ENCODE measurements around the gene ZNF236. TPM values are rescaled to one million over a fixed set of nuclear protein-coding genes. Genes with fewer than 3 reads are reported as not detected.

The ZNF236 gene
- total RNA-seq, 4 donors from 2014 or later = 13.4 to 38.0 (median 15.1) TPM

GRCh38 chr18:76875390-76876325 is 53.3 kb downstream of the ZNF236 start:
- no peak for TF ChIP-seq POLR2AphosphoS5 (IDR thresholded peaks at IDR 0.05)
- TF ChIP-seq POLR2A (IDR thresholded peaks at IDR 0.05) = no peak
- TF ChIP-seq EP300 (IDR thresholded peaks at IDR 0.05) = no peak
- TF ChIP-seq CTCF (IDR thresholded peaks at IDR 0.05) = peak in 1 of 2 donors; percentile 48
- Histone ChIP-seq H3K9me3 (no peaks in the 10 kb centered on the region), H3K4me3 (no peak overlapping the region), H3K4me1 (no peaks in the 10 kb centered on the region), H3K36me3 (peaks cover 54% of the 10 kb centered on the region), H3K27ac (no peak overlapping the region), H3K27me3 (no peaks in the 10 kb centered on the region)
- WGBS = 78% methylated on average over 14 of the region's 14 CpGs
- DNase-seq (ENCODE audit: low spot score in 2 of 2) = no peak

- peaks cover 67% of the 10 kb centered on the region for H3K36me3 ChIP-seq
- H3K27ac ChIP-seq = no peak overlapping the region
- H3K4me3 ChIP-seq = no peak overlapping the region
- no peaks in the 10 kb centered on the region for H3K27me3 ChIP-seq
- no peak for DNase-seq (ENCODE audit: low spot score in 2 of 2)
- 87% methylated on average over 5 of the region's 5 CpGs for WGBS
- H3K9me3 ChIP-seq = no peaks in the 10 kb centered on the region
- TF ChIP-seq POLR2AphosphoS5 (IDR thresholded peaks at IDR 0.05) = no peak
- H3K4me1 ChIP-seq = no peaks in the 10 kb centered on the region
Measured at GRCh38 chr18:76878426-76878825, 56.1 kb downstream of the ZNF236 start.

GRCh38 chr18:76880026-76880425 is 57.7 kb downstream of the ZNF236 start:
- WGBS = 97% methylated on average over 17 of the region's 17 CpGs
- Histone ChIP-seq H3K9me3 (no peaks in the 10 kb centered on the region), H3K27ac (no peak overlapping the region), H3K36me3 (peaks cover 66% of the 10 kb centered on the region), H3K4me1 (no peaks in the 10 kb centered on the region), H3K4me3 (no peak overlapping the region), H3K27me3 (no peaks in the 10 kb centered on the region)
- DNase-seq (ENCODE audit: low spot score in 2 of 2) = no peak
- TF ChIP-seq EP300 (IDR thresholded peaks at IDR 0.05) (no peak), POLR2A (IDR thresholded peaks at IDR 0.05) (no peak), POLR2AphosphoS5 (IDR thresholded peaks at IDR 0.05) (no peak), CTCF (IDR thresholded peaks at IDR 0.05) (no peak)

GRCh38 chr18:76881744-76882143 is 59.4 kb downstream of the ZNF236 start:
- 93% methylated on average over 4 of the region's 4 CpGs for WGBS

GRCh38 chr18:76882146-76882545 is 59.8 kb downstream of the ZNF236 start:
- Histone ChIP-seq H3K9me3 (no peaks in the 10 kb centered on the region), H3K4me3 (no peak overlapping the region), H3K27me3 (no peaks in the 10 kb centered on the region), H3K27ac (no peak overlapping the region), H3K36me3 (peaks cover 66% of the 10 kb centered on the region), H3K4me1 (no peaks in the 10 kb centered on the region)
- no peak for TF ChIP-seq EP300 (IDR thresholded peaks at IDR 0.05)
- no peak for TF ChIP-seq POLR2A (IDR thresholded peaks at IDR 0.05)
- TF ChIP-seq POLR2AphosphoS5 (IDR thresholded peaks at IDR 0.05) = no peak
- TF ChIP-seq CTCF (IDR thresholded peaks at IDR 0.05) = no peak
- DNase-seq (ENCODE audit: low spot score in 2 of 2) = no peak
- 70% methylated on average over 5 of the region's 5 CpGs for WGBS

More at GRCh38 chr18:76881744-76882143, 59.4 kb downstream of the ZNF236 start:
- H3K4me3 ChIP-seq = no peak overlapping the region
- H3K4me1 ChIP-seq = no peaks in the 10 kb centered on the region
- TF ChIP-seq CTCF (IDR thresholded peaks at IDR 0.05) (no peak), POLR2AphosphoS5 (IDR thresholded peaks at IDR 0.05) (no peak), POLR2A (IDR thresholded peaks at IDR 0.05) (no peak), EP300 (IDR thresholded peaks at IDR 0.05) (no peak)
- no peak overlapping the region for H3K27ac ChIP-seq
- H3K36me3 ChIP-seq = peaks cover 66% of the 10 kb centered on the region
- H3K9me3 ChIP-seq = no peaks in the 10 kb centered on the region
- no peaks in the 10 kb centered on the region for H3K27me3 ChIP-seq
- no peak for DNase-seq (ENCODE audit: low spot score in 2 of 2)

All from suprapubic skin (tissue), 4 donors.